NT2/D1 (cell line): ENCODE results near the gene SLC35G6.

Source experiments
- DNase-seq: peaks from one replicate; pipeline ENCODE4 v3.0.0-alpha.2; 2011; ENCODE audit warnings: low read depth, low spot score
- H3K27me3 ChIP-seq: 2 replicates; pipeline ENCODE4 v1.6.0; 2011; ENCODE audit warnings: mild to moderate bottlenecking; ENCODE audit not compliant: insufficient read length, insufficient read depth
- H3K36me3 ChIP-seq: 2 replicates; pipeline ENCODE4 v1.6.1; 2011; ENCODE audit warnings: mild to moderate bottlenecking, low read length, mixed read lengths; ENCODE audit not compliant: insufficient read depth, insufficient read length
- H3K4me1 ChIP-seq: 2 replicates; pipeline ENCODE4 v1.5.1; 2011; ENCODE audit not compliant: insufficient read depth, insufficient read length
- H3K4me3 ChIP-seq: 2 replicates; pipeline ENCODE4 v1.5.1; 2011; ENCODE audit warnings: low read depth; ENCODE audit not compliant: insufficient read length
- H3K9ac ChIP-seq: 2 replicates; pipeline ENCODE4 v1.6.0; 2011; ENCODE audit warnings: low read depth; ENCODE audit not compliant: insufficient read length
- H3K9me3 ChIP-seq: 2 replicates; pipeline ENCODE4 v1.5.1; 2011; ENCODE audit warnings: mild to moderate bottlenecking, low read length; ENCODE audit not compliant: insufficient read depth
- SUZ12 ChIP-seq: IDR thresholded peaks from 2 replicates; pipeline ENCODE4 v1.6.1; 2011; ENCODE audit not compliant: insufficient read length, insufficient read depth; ENCODE audit errors: extremely low read depth
- YY1 ChIP-seq: IDR thresholded peaks from 2 replicates; pipeline ENCODE4 v1.6.1; 2011; ENCODE audit not compliant: insufficient read length, insufficient read depth
- ZNF274 ChIP-seq: IDR thresholded peaks from 2 replicates; pipeline ENCODE4 v1.6.1; 2011; ENCODE audit warnings: mild to moderate bottlenecking, low read depth, low read length

The SLC35G6 gene

GRCh38 chr17:7502987-7503386 is 21.7 kb downstream of the SLC35G6 start:
- Histone ChIP-seq H3K4me1 (no peaks in the 10 kb centered on the region), H3K27me3 (no peaks in the 10 kb centered on the region), H3K9ac (no peak overlapping the region), H3K4me3 (no peak overlapping the region), H3K9me3 (no peaks in the 10 kb centered on the region), H3K36me3 (peaks cover 84% of the 10 kb centered on the region)
- no peak for DNase-seq
- TF ChIP-seq ZNF274 (no peak), YY1 (no peak), SUZ12 (no peak)

DNA sequence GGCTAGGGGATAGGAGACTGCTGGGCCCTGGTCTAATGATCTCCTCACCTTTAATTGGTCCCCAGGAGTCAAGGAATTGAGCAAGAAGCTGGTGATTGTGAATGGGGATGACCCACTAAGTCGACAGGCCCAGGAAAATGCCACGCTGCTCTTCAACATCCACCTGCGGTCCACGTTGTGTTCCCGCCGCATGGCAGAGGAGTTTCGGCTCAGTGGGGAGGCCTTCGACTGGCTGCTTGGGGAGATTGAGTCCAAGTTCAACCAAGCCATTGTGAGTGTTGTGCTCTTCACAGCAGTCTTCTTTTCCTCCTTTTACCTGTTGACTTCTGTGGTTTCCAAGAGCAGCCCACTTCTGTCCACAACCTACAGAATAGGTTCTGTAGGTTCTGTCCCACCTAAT is 22.3 kb downstream of the SLC35G6 start:
- no peak overlapping the region for H3K4me3 ChIP-seq
- no peak overlapping the region for H3K9ac ChIP-seq
- no peaks in the 10 kb centered on the region for H3K9me3 ChIP-seq
- peaks cover 84% of the 10 kb centered on the region for H3K36me3 ChIP-seq
- no peak for DNase-seq
- no peaks in the 10 kb centered on the region for H3K27me3 ChIP-seq
- TF ChIP-seq YY1 = no peak
- TF ChIP-seq ZNF274 = no peak
- TF ChIP-seq SUZ12 = no peak
- no peaks in the 10 kb centered on the region for H3K4me1 ChIP-seq

GRCh38 chr17:7508145-7508544 is 26.9 kb downstream of the SLC35G6 start:
- Histone ChIP-seq H3K9ac (no peak overlapping the region), H3K4me1 (no peaks in the 10 kb centered on the region), H3K9me3 (no peaks in the 10 kb centered on the region), H3K27me3 (no peaks in the 10 kb centered on the region), H3K4me3 (no peak overlapping the region), H3K36me3 (peaks cover 87% of the 10 kb centered on the region)
- DNase-seq = no peak
- TF ChIP-seq SUZ12 (no peak), YY1 (no peak), ZNF274 (no peak)

GRCh38 chr17:7508846-7509245 is 27.6 kb downstream of the SLC35G6 start:
- Histone ChIP-seq H3K36me3 (peaks cover 87% of the 10 kb centered on the region), H3K9me3 (no peaks in the 10 kb centered on the region), H3K27me3 (no peaks in the 10 kb centered on the region), H3K4me1 (no peaks in the 10 kb centered on the region), H3K9ac (no peak overlapping the region), H3K4me3 (no peak overlapping the region)
- TF ChIP-seq SUZ12 (no peak), YY1 (no peak), ZNF274 (no peak)
- no peak for DNase-seq

DNA sequence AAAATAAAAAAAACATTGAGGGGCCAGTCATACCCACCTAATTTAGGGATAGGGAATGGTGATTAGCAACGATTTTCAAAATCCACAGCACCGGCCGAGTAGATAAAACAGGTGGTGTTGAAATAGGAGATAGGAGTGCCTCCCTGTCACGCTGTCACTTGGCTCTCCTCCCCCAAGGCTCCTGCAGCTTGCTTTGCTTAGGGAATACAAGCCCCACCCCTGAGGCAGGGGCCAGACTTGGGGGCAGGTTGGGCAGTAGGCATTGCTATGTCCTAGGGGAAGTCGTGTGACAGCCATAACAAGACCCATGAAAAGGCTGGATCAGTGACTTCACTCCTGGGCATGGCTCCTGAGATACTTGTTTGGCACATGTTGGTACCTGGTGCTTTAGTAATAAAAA is 28.7 kb downstream of the SLC35G6 start:
- TF ChIP-seq ZNF274 (no peak), SUZ12 (no peak), YY1 (no peak)
- DNase-seq = no peak
- H3K36me3 ChIP-seq = peaks cover 81% of the 10 kb centered on the region

DNA sequence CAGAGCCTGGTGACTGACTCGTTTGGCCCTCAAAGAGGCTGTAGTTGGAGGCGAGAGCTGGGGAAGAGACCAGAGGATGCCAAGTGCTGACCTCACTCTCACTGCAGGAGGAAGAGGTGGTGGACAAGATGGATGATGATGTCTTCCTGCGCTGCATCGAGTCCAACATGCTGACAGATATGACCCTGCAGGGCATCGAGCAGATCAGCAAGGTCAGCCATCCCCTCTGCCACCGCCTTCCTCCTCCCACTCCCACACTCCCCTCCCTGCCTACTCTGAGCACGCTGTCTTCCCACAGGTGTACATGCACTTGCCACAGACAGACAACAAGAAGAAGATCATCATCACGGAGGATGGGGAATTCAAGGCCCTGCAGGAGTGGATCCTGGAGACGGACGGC is 29.9 kb downstream of the SLC35G6 start:
- peaks cover 84% of the 10 kb centered on the region for H3K36me3 ChIP-seq
- H3K4me3 ChIP-seq = no peak overlapping the region
- TF ChIP-seq SUZ12 (no peak), YY1 (no peak), ZNF274 (no peak)
- H3K4me1 ChIP-seq = no peaks in the 10 kb centered on the region
- H3K27me3 ChIP-seq = no peaks in the 10 kb centered on the region
- no peak for DNase-seq
- H3K9ac ChIP-seq = no peak overlapping the region
- H3K9me3 ChIP-seq = no peaks in the 10 kb centered on the region

More for the DNA sequence above, 28.7 kb downstream of the SLC35G6 start:
- Histone ChIP-seq H3K4me1 (no peaks in the 10 kb centered on the region), H3K4me3 (no peak overlapping the region), H3K9ac (no peak overlapping the region), H3K9me3 (no peaks in the 10 kb centered on the region), H3K27me3 (no peaks in the 10 kb centered on the region)

- H3K36me3 ChIP-seq = peaks cover 75% of the 10 kb centered on the region
- no peak overlapping the region for H3K4me3 ChIP-seq
- no peak overlapping the region for H3K9ac ChIP-seq
- H3K4me1 ChIP-seq = no peaks in the 10 kb centered on the region
- DNase-seq = no peak
- TF ChIP-seq YY1 = no peak
- no peak for TF ChIP-seq ZNF274
- TF ChIP-seq SUZ12 = no peak
- H3K27me3 ChIP-seq = no peaks in the 10 kb centered on the region
- H3K9me3 ChIP-seq = no peaks in the 10 kb centered on the region
Observed at GRCh38 chr17:7512105-7512504, 30.9 kb downstream of the SLC35G6 start.
